ENCODE data around the gene PHC2. TPM values are rescaled to one million over a fixed set of nuclear protein-coding genes. Genes with fewer than 3 reads are reported as not detected.

PHC2 gene
- total and polyA plus RNA-seq, 2 of the 13 experiments (the other 11 are each of a cell fraction or from before 2014, with no cell fraction given): 52.5 to 84.9 TPM

DNA sequence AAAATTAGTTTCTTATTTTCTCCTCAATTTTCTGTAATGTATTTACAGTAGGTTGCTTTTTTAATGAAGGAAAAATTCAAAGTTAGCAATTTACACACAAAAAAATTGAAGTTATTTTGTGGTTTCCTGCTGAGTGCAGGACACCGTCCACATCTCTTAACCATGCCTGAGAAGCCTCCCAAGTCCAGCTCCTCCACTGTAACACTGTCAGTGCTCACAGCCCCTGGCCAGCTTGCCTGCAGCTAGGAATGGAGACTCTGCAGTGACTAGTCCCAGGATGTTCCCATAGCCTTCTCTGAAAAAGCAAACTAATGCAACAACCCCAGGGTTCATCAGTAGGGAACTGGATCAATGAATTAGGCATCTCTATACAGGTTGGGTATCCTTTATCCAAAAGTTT is 113.5 kb downstream of the PHC2 start:
- ChIA-PET CTCF (ENCODE audit: low intra/inter-chr PET ratio, low total read pairs) (no interaction called here), POLR2A (no interaction called here)
- Histone ChIP-seq H2AFZ (ENCODE audit: low read length) (no peak overlapping the region), H3K27ac (ENCODE audit: extremely low read length, insufficient read depth, low read length) (no peak overlapping the region), H3K4me1 (ENCODE audit: insufficient read depth, low read length) (peaks cover 9% of the 10 kb centered on the region), H3K27me3 (ENCODE audit: control insufficient read depth in 1 of 2, insufficient read depth in 2 of 2, low read length in 2 of 2) (peaks cover 6 to 33% of the 10 kb centered on the region in 2 experiments; a peak in 4 of 5 replicates), H3K4me3 (replicated peaks in 1 of 3; ENCODE audit: insufficient read depth in 1 of 3, low read depth in 2 of 3, low read length in 3 of 3) (no peak overlapping the region), H3K79me2 (ENCODE audit: insufficient read depth, low read length) (no peaks in the 10 kb centered on the region), H3K36me3 (replicated peaks in 1 of 2; ENCODE audit: control insufficient read depth in 1 of 2, insufficient read depth in 2 of 2, low read length in 2 of 2) (no peaks in the 10 kb centered on the region), H3K9me3 (ENCODE audit: low read length) (no peaks in the 10 kb centered on the region), H4K20me1 (ENCODE audit: insufficient read depth, low read length) (no peaks in the 10 kb centered on the region), H3K4me2 (ENCODE audit: low read depth, low read length) (no peak overlapping the region), H3K9ac (ENCODE audit: insufficient read depth, low read depth, low read length) (no peak overlapping the region)
- in situ Hi-C loops (cut with HindIII; ENCODE audit: extremely low pct_ligation_motif_present, low pct_unique_long_range_greater_than_20kb) (no loop called here), intact Hi-C loops (cut with micrococcal nuclease; ENCODE audit: unreplicated experiment) (no loop called here)
- ATAC-seq (no peak), FAIRE-seq (no peak), DNase-seq (ENCODE audit: low spot score) (no peak)
- BruUV-seq (replicated peaks): no TSS peak
- TF ChIP-seq, protein P1, sequence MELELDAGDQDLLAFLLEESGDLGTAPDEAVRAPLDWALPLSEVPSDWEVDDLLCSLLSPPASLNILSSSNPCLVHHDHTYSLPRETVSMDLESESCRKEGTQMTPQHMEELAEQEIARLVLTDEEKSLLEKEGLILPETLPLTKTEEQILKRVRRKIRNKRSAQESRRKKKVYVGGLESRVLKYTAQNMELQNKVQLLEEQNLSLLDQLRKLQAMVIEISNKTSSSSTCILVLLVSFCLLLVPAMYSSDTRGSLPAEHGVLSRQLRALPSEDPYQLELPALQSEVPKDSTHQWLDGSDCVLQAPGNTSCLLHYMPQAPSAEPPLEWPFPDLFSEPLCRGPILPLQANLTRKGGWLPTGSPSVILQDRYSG (CRISPR knock-in tag; IDR thresholded peaks at IDR 0.05): no peak
- TF ChIP-seq BRD4 (CRISPR knock-in tag; IDR thresholded peaks at IDR 0.05) (no peak), HES4 (CRISPR knock-in tag; IDR thresholded peaks at IDR 0.05; ENCODE audit: borderline replicate concordance) (no peak), ZKSCAN5 (CRISPR knock-in tag; IDR thresholded peaks at IDR 0.05) (no peak), NCOA2 (CRISPR knock-in tag; IDR thresholded peaks at IDR 0.05) (no peak), CBX2 (IDR thresholded peaks at IDR 0.05; ENCODE audit: low read depth, low read length) (no peak), CBX2 (CRISPR knock-in tag; IDR thresholded peaks at IDR 0.05; ENCODE audit: low read depth) (no peak), ZNF138 (CRISPR knock-in tag; IDR thresholded peaks at IDR 0.05; ENCODE audit: low read depth) (no peak), MBD4 (IDR thresholded peaks at IDR 0.05; ENCODE audit: borderline replicate concordance, low read length) (no peak)
- TF ChIP-seq, protein P2, sequence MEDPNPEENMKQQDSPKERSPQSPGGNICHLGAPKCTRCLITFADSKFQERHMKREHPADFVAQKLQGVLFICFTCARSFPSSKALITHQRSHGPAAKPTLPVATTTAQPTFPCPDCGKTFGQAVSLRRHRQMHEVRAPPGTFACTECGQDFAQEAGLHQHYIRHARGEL (CRISPR knock-in tag; IDR thresholded peaks at IDR 0.05): no peak
- TF ChIP-seq, protein P3, sequence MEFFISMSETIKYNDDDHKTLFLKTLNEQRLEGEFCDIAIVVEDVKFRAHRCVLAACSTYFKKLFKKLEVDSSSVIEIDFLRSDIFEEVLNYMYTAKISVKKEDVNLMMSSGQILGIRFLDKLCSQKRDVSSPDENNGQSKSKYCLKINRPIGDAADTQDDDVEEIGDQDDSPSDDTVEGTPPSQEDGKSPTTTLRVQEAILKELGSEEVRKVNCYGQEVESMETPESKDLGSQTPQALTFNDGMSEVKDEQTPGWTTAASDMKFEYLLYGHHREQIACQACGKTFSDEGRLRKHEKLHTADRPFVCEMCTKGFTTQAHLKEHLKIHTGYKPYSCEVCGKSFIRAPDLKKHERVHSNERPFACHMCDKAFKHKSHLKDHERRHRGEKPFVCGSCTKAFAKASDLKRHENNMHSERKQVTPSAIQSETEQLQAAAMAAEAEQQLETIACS (CRISPR knock-in tag; IDR thresholded peaks at IDR 0.05): no peak
- TF ChIP-seq, protein P4, sequence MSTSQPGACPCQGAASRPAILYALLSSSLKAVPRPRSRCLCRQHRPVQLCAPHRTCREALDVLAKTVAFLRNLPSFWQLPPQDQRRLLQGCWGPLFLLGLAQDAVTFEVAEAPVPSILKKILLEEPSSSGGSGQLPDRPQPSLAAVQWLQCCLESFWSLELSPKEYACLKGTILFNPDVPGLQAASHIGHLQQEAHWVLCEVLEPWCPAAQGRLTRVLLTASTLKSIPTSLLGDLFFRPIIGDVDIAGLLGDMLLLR (CRISPR knock-in tag; IDR thresholded peaks at IDR 0.05): no peak
- 67% methylated on average over 1 of the region's 1 CpG for WGBS (ENCODE audit: low lambda C conversion rate)

Data from HepG2 (cell line).